Measurements from ENCODE around the gene CD109.

- no peak for TF ChIP-seq CTCF (IDR thresholded peaks at IDR 0.05 in 4 of 5, conservative IDR thresholded peaks at IDR 0.05 in 1 of 5)
- no peak for TF ChIP-seq POLR2A (IDR thresholded peaks at IDR 0.05)
Measured at GRCh38 chr6:73800997-73801396, 105.0 kb downstream of the CD109 start.

Measured in gastrocnemius medialis (tissue), 4 donors.